Parathyroid adenoma (tissue), 2 donors: ENCODE data around the gene FAM222A.

Experiments used
- H2AFZ ChIP-seq: fragments of 300-600 bp; sonication (generic); one replicate; pipeline ENCODE4 v1.7.0; 2017; ENCODE audit warnings: antibody characterized with exemption, mild to moderate bottlenecking
- H3K27ac ChIP-seq: fragments of 300-600 bp; sonication (generic); one replicate; pipeline ENCODE4 v1.7.0; 2017
- H3K27me3 ChIP-seq: fragments of 300-600 bp; sonication (generic); one replicate; pipeline ENCODE4 v1.7.0; 2017; ENCODE audit warnings: low read length; ENCODE audit not compliant: control insufficient read depth, insufficient read depth
- H3K36me3 ChIP-seq: fragments of 300-600 bp; sonication (generic); one replicate; pipeline ENCODE4 v1.7.0; 2017; ENCODE audit warnings: low read length; ENCODE audit not compliant: control insufficient read depth, insufficient read depth
- H3K4me1 ChIP-seq: fragments of 300-600 bp; sonication (generic); one replicate; pipeline ENCODE4 v1.7.0; 2017; ENCODE audit warnings: control low read depth
- H3K4me2 ChIP-seq: fragments of 300-600 bp; sonication (generic); one replicate; pipeline ENCODE4 v1.7.0; 2017; ENCODE audit warnings: low read length
- H3K4me3 ChIP-seq: fragments of 300-600 bp; sonication (generic); one replicate; pipeline ENCODE4 v1.7.0; 2017; ENCODE audit warnings: low read depth, low read length
- H3K79me2 ChIP-seq: fragments of 300-600 bp; sonication (generic); one replicate; pipeline ENCODE4 v1.7.0; 2017; ENCODE audit warnings: control low read depth
- H3K9ac ChIP-seq: fragments of 300-600 bp; sonication (generic); one replicate; pipeline ENCODE4 v1.7.0; 2017; ENCODE audit warnings: mild to moderate bottlenecking
- H3K9me3 ChIP-seq: fragments of 300-600 bp; sonication (generic); one replicate; pipeline ENCODE4 v1.7.0; 2017; ENCODE audit warnings: low read length; ENCODE audit not compliant: control insufficient read depth
- CTCF ChIP-seq: fragments of 300-600 bp; sonication (generic); IDR thresholded peaks from one replicate; pipeline ENCODE4 v1.7.0; 2017; ENCODE audit warnings: antibody characterized with exemption, mild to moderate bottlenecking
- donor health status: primary hyperparathyroidism.

Gene FAM222A

GRCh38 chr12:109734219-109735000 lies 20.8 kb downstream of the FAM222A start:
- Histone ChIP-seq H3K9me3 (no peaks in the 10 kb centered on the region), H3K79me2 (no peaks in the 10 kb centered on the region), H3K9ac (no peak overlapping the region), H3K4me3 (no peak overlapping the region), H3K27ac (no peak overlapping the region), H3K27me3 (no peaks in the 10 kb centered on the region), H2AFZ (no peak overlapping the region), H3K36me3 (no peaks in the 10 kb centered on the region), H3K4me1 (peaks cover 23% of the 10 kb centered on the region), H3K4me2 (no peak overlapping the region)
- no peak for TF ChIP-seq CTCF

GRCh38 chr12:109735051-109735521 lies 21.5 kb downstream of the FAM222A start:
- Histone ChIP-seq H2AFZ (no peak overlapping the region), H3K4me3 (no peak overlapping the region), H3K27ac (no peak overlapping the region), H3K4me1 (peaks cover 30% of the 10 kb centered on the region), H3K9ac (no peak overlapping the region), H3K27me3 (no peaks in the 10 kb centered on the region), H3K36me3 (no peaks in the 10 kb centered on the region), H3K79me2 (no peaks in the 10 kb centered on the region), H3K4me2 (no peak overlapping the region), H3K9me3 (no peaks in the 10 kb centered on the region)
- no peak for TF ChIP-seq CTCF

- Histone ChIP-seq H3K4me1 (peaks cover 31% of the 10 kb centered on the region), H3K79me2 (no peaks in the 10 kb centered on the region), H3K36me3 (no peaks in the 10 kb centered on the region), H3K27ac (no peak overlapping the region), H3K4me2 (no peak overlapping the region), H3K27me3 (no peaks in the 10 kb centered on the region), H3K4me3 (no peak overlapping the region), H3K9ac (no peak overlapping the region), H2AFZ (no peak overlapping the region), H3K9me3 (no peaks in the 10 kb centered on the region)
- TF ChIP-seq CTCF, result no peak
Observed at GRCh38 chr12:109735825-109736551, 22.4 kb downstream of the FAM222A start.

GRCh38 chr12:109736552-109737108 lies 23.0 kb downstream of the FAM222A start:
- H3K36me3 ChIP-seq, result no peaks in the 10 kb centered on the region

More at GRCh38 chr12:109736552-109737108, 23.0 kb downstream of the FAM222A start:
- Histone ChIP-seq H3K4me2 (no peak overlapping the region), H3K4me1 (peaks cover 31% of the 10 kb centered on the region), H3K4me3 (no peak overlapping the region), H2AFZ (peak overlapping the region; percentile 38), H3K9ac (no peak overlapping the region), H3K9me3 (no peaks in the 10 kb centered on the region), H3K27ac (no peak overlapping the region), H3K27me3 (no peaks in the 10 kb centered on the region), H3K79me2 (no peaks in the 10 kb centered on the region)
- TF ChIP-seq CTCF, result no peak
